GM21526 (cell line): Measurements from ENCODE around the gene CFAP99.
"Not testable (repeated sequence)": the region's sequence is repeated elsewhere in the genome, so short reads cannot be mapped to it uniquely, and the experiment has no call there.

ENCODE experiments used
- ATAC-seq: cut with Tn5 transposase; IDR thresholded peaks from one replicate; pipeline ENCODE4 v1.9.1; 2021; ENCODE audit warnings: moderate library complexity; ENCODE audit not compliant: unreplicated experiment, low FRiP score

The CFAP99 gene

DNA sequence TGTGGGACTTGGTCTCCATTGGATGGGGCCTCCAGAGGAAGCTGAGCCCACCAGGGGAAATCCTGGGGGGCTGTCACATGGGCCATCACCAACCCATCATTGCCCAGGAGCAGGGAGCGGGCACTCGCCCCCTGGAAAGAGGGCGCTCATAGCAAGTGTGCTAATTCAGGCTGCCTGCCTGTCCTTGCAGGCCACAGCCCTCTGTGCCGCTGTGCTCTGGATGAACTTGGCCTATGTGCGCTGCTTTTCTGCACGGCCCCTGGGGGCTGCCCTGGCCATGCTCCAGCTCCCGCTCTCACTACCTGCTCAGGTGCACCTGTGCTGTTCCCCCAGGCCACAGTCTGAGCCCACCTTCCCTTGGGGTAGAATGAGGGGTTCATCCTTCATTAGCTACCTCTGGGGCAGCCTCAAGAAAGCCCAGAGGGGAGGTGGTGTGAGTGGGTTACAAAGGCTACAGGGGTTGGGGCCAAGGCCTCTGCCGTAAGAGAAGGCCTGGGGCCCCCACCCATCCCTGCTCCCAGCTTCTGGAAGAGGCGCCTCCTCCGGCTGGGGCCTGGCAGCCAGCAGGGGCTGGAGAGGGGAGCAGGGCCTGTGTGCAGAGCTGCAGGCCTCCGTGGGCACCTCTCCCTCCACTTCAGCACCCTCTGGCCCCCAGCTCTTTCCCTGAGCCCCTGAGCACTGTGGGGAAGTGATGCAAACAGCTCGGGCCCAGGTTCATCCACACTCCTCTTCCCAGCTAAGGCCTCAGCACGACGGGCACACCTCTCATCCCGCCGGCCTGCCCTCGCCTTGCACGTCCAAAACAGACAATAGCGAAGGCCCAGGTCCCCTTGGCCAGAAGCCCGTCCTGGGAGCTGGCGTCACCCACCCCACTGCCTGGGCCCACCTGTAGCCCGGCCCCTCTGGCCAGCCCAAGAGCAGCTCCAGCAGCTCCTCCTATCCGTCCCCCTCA lies 8.9 kb downstream of the CFAP99 start:
- no peak for ATAC-seq

DNA sequence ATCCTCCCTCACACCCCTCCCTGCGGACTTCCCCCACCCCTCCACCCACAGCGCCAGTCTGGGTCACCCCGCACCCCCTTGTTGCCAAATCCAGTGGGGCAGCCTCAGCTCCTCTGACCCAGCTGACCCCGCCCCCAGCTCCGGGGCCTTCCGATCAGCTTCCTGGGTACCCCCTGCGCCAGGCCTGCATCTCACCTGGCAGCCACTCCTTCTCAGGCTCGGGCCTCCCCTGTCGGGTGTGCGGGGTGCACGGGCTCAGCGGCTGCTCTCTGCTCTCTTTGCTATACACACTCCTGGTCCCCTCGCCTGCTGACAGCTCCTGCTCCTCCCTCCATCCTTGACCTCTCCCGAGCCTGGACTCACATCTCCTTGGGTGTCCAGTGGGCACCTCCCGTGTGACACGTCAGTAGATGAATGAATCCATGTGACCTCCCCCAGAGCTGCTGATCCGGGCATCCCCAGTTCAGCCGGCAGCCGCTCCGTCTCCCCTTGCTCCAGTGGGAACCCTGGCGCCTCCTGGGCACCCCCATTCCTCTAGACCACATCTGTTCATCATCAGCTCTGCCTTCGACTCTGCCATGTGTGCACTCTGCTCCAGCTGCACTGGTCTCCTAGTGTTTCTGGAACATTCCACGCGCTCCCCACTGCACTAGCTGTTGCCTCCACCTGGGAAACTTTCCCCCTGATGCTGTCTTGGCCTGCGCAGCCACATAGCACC lies 9.9 kb downstream of the CFAP99 start:
- no peak for ATAC-seq

DNA sequence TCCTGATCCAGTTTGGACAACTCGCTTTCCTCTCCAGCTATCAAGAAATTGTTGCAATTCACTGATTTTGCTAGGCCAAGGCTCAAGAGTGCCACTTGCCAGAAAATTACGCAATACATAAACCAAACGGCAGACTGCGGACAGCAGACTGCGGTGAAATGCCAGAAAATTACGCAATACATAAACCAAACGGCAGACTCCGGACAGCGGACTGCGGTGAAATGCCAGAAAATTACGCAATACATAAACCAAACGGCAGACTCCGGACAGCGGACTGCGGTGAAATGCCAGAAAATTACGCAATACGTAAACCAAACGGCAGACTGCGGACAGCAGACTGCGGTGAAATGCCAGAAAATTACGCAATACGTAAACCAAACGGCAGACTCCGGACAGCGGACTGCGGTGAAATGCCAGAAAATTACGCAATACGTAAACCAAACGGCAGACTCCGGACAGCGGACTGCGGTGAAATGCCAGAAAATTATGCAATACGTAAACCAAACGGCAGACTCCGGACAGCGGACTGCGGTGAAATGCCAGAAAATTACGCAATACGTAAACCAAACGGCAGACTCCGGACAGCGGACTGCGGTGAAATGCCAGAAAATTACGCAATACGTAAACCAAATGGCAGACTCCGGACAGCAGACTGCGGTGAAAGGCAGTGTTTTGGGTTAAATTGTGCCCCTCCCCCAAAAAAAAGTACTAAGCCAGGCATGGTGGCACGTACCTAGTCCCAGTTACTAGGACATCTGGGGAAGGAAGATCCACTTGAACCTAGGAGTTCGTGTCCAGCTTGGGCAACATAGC lies 11.4 kb downstream of the CFAP99 start:
- ATAC-seq = not testable (repeated sequence)

DNA sequence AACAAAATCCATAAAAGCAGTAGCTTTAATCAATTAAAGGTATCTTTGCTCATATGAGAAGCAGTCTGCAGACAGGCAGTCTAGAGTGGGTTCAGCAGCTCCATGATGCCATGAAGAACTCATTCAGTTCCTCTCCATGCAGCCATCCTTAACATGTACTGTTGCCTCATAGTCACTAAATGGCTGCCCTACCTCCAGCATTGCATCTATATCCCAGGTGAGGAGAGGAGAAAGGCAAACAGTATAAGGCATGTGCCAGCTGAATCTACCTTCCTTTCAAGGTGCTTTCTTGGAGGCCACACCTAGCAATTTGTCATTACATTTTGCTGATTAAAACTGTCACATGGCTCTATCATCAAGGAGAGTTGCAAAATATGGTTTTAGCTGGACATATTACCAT lies 13.2 kb downstream of the CFAP99 start:
- ATAC-seq = no peak

- no peak for ATAC-seq
These were observed 14.3 kb downstream of the CFAP99 start for GRCh38 chr4:2432991-2433530.

DNA sequence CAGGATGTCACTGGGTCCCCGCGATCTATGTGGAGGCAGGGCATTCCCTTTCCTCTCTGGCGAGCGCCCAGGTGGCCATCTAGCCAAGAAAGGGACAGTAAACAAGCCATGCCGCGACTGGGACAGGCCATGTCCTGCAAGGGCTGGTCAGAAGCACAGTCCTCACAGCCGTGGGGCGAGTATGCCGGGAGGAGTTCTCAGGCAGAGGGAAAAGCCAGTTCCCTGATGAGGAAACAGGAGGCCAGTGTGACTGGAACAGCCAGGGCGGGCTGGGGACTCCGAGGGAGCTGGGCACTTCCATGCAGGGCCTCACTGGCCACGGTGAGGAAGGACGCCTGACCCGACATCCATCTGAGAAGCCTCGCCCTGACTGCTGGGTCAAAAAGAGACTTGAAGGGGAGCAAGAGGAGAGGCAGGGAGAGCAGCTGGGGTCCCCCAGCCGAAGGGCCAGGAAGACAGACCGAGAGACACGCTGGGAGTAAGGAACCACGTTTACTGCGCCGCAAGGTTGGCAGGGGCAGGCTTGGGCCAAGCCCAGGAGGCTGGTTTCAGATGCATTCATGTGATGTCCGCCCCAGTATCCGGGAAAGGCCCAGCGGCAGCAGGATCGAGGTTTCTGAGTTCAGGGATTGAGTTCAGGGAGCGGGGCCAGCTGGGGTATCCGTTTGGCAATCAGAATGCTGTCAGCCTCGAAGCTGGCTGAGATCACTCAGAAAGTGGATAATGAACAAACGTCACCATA lies 15.0 kb downstream of the CFAP99 start:
- ATAC-seq = no peak

DNA sequence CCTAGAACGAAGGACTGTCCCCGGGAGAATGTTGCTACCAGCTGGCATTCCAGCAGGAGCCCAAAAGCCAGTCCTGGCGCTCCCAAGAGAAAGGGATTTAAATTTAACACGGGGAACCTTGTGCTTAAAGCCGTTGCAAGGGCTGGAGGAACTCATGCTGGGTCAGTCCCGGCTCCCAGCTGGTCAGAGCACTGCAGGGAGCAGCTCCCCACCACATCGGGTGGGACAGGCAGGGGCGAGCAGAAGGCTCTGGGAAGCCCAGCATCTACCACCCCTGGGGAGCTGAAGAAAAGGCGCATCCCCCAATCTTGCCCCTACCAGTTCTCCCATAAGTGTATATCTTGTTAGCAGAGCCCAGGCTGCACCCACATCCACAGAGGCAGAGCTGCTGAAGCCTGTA lies 15.7 kb downstream of the CFAP99 start:
- no peak for ATAC-seq

- no peak for ATAC-seq
These were observed 17.5 kb downstream of the CFAP99 start for GRCh38 chr4:2436301-2436700.

- ATAC-seq = no peak
These were observed 18.2 kb downstream of the CFAP99 start for GRCh38 chr4:2436761-2437474.

- ATAC-seq = no peak
These were observed 18.9 kb downstream of the CFAP99 start for GRCh38 chr4:2437475-2438215.

DNA sequence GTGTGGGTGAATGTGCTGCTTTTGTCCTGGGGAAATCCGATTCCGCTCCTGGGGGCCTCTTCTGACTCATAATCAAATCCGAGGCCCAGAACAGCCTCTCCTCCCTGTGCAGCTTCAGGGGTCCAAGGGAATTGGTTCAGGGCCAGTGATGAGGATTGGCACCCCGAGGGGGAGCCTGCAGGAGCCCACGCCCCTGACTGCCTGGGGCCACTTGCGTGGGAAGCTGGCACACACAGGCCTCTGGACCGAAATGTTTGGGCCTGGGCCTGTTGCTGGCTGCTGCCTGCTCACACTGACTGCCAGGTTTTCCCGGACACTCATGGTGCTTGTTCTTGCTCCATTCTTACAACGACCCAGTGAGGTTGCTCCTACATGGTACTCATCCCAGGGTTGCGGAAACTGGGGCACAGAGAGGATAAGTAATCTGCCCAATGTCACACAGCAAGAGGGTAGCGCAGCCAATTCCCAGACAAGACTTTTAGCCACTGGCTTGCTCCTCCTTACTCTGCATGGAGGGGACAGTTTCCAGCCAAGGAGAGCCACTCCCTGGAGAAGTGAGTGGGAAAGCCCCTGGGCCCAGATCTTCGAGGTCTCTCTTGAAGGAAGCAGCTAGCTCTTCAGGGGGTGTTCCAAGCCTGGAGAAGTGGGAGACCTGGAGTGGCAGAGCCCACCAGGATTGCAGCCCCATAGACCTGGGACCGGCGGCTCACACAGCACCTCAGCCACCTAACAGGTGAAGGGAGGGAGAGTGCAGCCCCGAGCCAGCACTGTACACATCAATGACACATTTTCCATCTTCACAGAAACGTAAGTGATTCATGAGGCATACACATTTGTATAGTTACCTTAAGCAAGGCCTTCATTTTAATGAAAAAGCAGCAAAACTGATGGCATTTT lies 20.3 kb downstream of the CFAP99 start:
- ATAC-seq = no peak

DNA sequence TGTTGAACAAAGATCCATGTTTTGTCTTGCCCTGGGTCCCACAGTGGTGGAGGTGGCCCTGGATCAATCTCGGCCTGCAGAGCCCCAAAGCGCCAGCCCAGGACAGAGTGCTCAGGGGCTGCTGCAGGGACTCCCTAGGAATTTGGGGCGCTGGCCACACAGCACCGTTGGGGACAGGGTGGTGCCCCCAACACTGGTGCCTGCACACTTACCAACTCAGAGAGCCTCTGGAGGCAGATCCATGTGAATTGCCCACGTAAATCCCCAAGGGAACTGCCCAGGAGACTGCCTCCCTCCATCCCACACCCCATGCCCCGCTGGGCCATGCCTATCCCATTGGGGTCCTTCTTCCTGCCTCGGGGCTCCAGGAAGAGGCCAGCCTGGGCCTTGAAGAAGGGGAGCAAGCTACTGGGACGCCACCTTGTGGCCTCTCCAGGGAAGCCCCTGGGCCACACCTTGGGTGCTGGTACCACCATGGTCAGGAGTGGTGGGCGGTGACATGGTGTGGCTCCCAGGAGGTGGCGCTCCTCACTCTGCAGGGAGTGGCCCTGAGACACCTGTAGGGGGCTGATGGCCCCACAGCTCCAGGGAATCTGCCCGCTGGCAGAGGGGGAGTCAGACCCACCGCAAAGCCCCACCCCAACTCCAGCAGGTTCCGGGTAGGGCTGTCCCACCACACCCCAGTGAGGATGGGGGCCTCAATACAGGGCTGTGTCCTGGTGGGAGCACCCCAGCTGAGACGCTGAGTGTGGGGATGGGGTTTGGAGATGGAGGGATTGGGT lies 22.8 kb downstream of the CFAP99 start:
- peak; percentile 79 for ATAC-seq

DNA sequence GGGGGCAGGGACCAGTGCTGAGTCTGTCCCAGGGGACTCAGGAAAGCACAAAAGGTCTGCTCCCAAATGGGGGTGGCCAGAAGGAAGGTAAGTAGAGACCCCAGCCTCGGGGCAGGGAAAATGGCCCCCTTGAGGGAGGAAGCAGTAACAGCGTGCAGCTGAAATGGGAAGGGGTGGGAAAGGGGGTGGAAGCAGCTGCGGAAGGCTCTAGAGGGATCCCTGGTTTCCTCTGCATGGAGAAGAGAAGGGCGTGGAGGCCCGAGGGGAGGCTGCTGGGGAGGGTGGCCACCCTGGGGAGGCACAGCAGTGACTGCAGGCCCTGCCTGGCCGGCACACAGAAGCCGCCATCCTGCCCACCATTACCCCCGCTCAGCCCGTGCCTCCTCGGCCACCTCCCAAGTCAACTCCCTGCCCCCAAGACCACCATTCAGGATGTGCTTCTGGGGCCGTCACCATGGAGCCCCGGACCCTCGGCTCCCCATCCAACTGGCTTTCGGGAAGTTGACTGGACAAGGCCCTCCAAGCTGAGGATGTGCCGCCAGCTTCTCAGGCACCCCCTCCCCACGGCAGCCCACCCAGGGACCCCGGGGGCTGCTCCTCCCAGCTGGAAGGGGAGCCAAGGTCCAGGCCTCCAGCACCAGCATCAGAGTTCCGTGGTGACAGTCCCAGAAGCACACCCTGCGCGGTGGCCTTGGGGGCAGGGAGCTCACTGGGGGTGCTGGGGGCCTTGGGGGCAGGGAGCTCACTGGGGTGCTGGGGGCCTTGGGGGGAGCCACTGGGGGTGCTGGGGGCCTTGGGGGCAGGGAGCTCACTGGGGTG lies 23.6 kb downstream of the CFAP99 start:
- no peak for ATAC-seq

GRCh38 chr4:2443061-2443730 lies 24.4 kb downstream of the CFAP99 start:
- ATAC-seq = no peak

DNA sequence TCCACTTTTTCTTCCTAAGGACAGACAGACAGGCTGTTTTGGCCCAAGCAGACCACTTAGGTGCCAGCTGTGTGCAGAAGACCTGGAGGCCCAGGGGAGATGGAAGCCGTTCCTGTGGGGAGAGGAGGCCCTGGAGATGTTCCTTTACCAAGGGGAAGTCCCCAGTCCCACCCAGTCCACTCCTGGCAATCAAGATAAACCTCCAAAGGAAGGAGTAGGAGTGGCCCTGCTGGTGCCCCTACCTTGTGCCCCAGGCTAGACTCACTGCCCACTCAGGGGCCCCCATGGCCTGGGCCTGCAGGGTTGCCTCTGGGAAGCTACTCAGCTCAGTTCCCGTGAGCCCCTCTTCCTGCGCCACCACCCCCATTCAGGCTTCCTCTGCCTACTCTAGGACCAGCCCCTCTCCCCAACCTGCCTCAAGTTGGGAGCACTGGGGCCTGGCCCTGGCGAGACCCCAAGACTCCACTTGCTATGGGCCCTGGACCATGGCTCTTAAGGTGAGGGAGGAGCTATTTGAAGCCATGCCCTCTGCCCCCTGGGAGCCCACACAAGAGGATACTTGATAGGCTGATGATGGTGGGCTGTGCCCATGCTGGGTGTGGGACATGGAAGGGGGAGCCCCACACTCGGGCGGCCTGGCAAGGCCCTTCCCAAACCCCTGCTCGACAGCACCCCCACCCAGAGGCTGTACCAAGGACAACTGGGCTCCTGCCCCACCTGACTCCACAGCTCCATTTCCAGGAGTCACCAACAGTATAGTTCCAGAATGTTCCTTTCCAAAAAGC lies 25.4 kb downstream of the CFAP99 start:
- no peak for ATAC-seq
